GM19238 (cell line): ENCODE data around the gene RXRG.

Experiments
- DNase-seq: peaks from one replicate; pipeline ENCODE4 v3.0.0; 2011; ENCODE audit warnings: low spot score; ENCODE audit not compliant: insufficient read length

The RXRG gene

GRCh38 chr1:165451691-165452090 lies 6.8 kb upstream of the RXRG start:
- DNase-seq = no peak

- DNase-seq = no peak
These were observed 4.2 kb upstream of the RXRG start for GRCh38 chr1:165449131-165449530.

- no peak for DNase-seq
These were observed 462 bp upstream of the RXRG start for GRCh38 chr1:165445388-165445787.

GRCh38 chr1:165443539-165444311 lies 1.2 kb downstream of the RXRG start:
- no peak for DNase-seq

GRCh38 chr1:165442653-165443052 lies 2.3 kb downstream of the RXRG start:
- no peak for DNase-seq

GRCh38 chr1:165442053-165442452 lies 2.9 kb downstream of the RXRG start:
- DNase-seq = no peak

- DNase-seq = no peak
These were observed 3.6 kb downstream of the RXRG start for GRCh38 chr1:165441166-165441880.

GRCh38 chr1:165439330-165439729 lies 5.6 kb downstream of the RXRG start:
- DNase-seq = no peak

GRCh38 chr1:165436994-165437393 lies 7.9 kb downstream of the RXRG start:
- no peak for DNase-seq

GRCh38 chr1:165435801-165436200 lies 9.1 kb downstream of the RXRG start:
- DNase-seq = no peak

GRCh38 chr1:165434281-165434680 lies 10.6 kb downstream of the RXRG start:
- no peak for DNase-seq

GRCh38 chr1:165431079-165431478 lies 13.8 kb downstream of the RXRG start:
- no peak for DNase-seq

GRCh38 chr1:165426745-165427144 lies 18.2 kb downstream of the RXRG start:
- DNase-seq = no peak

GRCh38 chr1:165425621-165426020 lies 19.3 kb downstream of the RXRG start:
- DNase-seq = no peak

- no peak for DNase-seq
These were observed 20.3 kb downstream of the RXRG start for GRCh38 chr1:165424454-165425216.

- DNase-seq = no peak
These were observed 21.8 kb downstream of the RXRG start for GRCh38 chr1:165423136-165423535.

- no peak for DNase-seq
These were observed 24.3 kb downstream of the RXRG start for GRCh38 chr1:165420655-165421054.

GRCh38 chr1:165419839-165420238 lies 25.1 kb downstream of the RXRG start:
- no peak for DNase-seq

- DNase-seq = no peak
These were observed 26.7 kb downstream of the RXRG start for GRCh38 chr1:165418195-165418594.

- no peak for DNase-seq
These were observed 28.1 kb downstream of the RXRG start for GRCh38 chr1:165416876-165417275.

GRCh38 chr1:165415068-165415467 lies 29.9 kb downstream of the RXRG start:
- no peak for DNase-seq

- DNase-seq = no peak
These were observed 30.3 kb downstream of the RXRG start for GRCh38 chr1:165414620-165415019.
